Fibroblast of skin of right biceps (primary cell): Measurements from ENCODE around the gene TPRG1.

Experiments
- DNase-seq: peaks from one replicate; pipeline ENCODE4 v3.0.0-alpha.2; 2013

The TPRG1 gene

GRCh38 chr3:189361103-189361835 lies 189.5 kb downstream of the TPRG1 start:
- no peak for DNase-seq

- DNase-seq = no peak
Observed at GRCh38 chr3:189363590-189364255, 192.0 kb downstream of the TPRG1 start.

DNA sequence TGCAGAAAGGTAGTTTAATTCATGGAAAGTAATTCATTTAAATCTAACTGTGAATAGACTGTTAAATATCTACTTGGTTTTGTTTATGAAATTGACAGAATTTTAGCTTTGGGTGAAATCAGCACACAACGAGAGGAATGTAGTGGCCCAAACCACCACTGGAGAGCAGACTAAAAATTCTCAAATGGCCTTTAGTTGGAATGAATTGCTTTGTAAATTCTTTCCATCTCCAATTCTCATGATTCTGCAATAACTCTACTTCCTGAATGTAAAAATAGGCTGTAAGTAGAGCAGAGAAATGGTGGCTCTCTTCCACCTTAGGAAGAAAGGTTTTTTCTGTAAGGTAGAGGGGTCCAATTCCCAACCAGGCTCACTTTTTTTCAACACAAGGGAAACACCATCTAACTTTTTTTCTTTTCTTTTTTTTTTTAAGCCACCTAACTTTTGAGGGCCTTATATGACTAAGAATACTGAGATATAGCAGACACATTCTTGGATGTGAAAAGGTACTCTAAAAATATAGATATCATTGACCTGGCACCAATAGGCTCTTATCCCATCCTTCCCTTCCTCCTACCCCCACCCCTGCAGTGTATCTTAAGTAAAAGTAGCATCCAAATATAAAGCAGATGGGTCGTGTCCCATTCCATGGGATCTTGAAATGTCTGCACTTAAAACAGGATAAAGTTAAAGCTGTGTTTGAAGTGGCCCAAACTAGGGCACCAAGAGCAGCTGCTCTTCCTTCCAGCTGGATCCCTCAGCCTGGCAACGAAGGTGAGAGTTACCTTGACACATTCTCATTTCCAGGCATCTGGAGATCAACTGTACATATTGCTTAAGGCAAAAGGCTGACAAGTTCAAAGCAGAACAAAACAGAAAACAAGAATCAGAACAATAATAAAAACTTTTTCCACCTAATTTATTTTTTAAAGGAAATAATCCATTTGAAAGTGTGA lies 194.1 kb downstream of the TPRG1 start:
- peak; percentile 19 for DNase-seq

GRCh38 chr3:189368384-189368783 lies 196.6 kb downstream of the TPRG1 start:
- DNase-seq = no peak

- DNase-seq = no peak
Observed at GRCh38 chr3:189369636-189370035, 197.9 kb downstream of the TPRG1 start.

- no peak for DNase-seq
Observed at GRCh38 chr3:189372243-189372642, 200.5 kb downstream of the TPRG1 start.
